HepG2 (cell line): ENCODE measurements around the gene TBCD. TPM values are rescaled to one million over a fixed set of nuclear protein-coding genes. Genes with fewer than 3 reads are reported as not detected.

Source experiments
- ARID4A ChIP-seq: sonication (generic); formaldehyde crosslinking; IDR thresholded peaks from 2 replicates; pipeline ENCODE4 v1.5.0; 2020; ENCODE audit warnings: mild to moderate bottlenecking, missing genetic modification reagents, borderline replicate concordance
- CHD2 ChIP-seq: IDR thresholded peaks from 2 replicates; pipeline ENCODE4 v1.6.1; 2011; ENCODE audit warnings: low read depth, low read length, improper control_type of control experiment
- CREB1 ChIP-seq, 2 experiments: fragments of 450-650 bp in 1 of 2; IDR thresholded peaks; 2 replicates each; pipeline ENCODE4 v1.6.1; 2016 to 2017; ENCODE audit warnings: control low read depth in 1 of 2, mild to moderate bottlenecking in 1 of 2, missing compliant biosample characterization in 1 of 2, missing genetic modification characterization in 1 of 2
- KAT2B ChIP-seq: fragments of 150-350 bp; IDR thresholded peaks from 2 replicates; pipeline ENCODE4 v1.6.1; 2014; ENCODE audit warnings: low read depth, low read length, borderline replicate concordance
- MAF1 ChIP-seq: sonication (generic); formaldehyde crosslinking; IDR thresholded peaks from 2 replicates; pipeline ENCODE4 v1.5.0; 2020; ENCODE audit warnings: missing genetic modification reagents, borderline replicate concordance
- MXD3 ChIP-seq: IDR thresholded peaks from 2 replicates; pipeline ENCODE4 v1.6.1; 2016; ENCODE audit warnings: mild to moderate bottlenecking, missing biosample characterization, missing genetic modification reagents
- ZBTB4 ChIP-seq: sonication (generic); formaldehyde crosslinking; IDR thresholded peaks from 2 replicates; pipeline ENCODE4 v1.4.0; 2020; ENCODE audit warnings: missing genetic modification reagents, mild to moderate bottlenecking, borderline replicate concordance
- ZHX2 ChIP-seq, 2 experiments: sonication (generic) in 1 of 2; formaldehyde crosslinking in 1 of 2; IDR thresholded peaks; 2 replicates each; pipeline versions ENCODE4 v1.6.1 to v1.9.0; 2014 to 2022; ENCODE audit warnings: antibody characterized with exemption in 1 of 2, borderline replicate concordance in 1 of 2, inconsistent platforms in 1 of 2, low read depth in 1 of 2, missing genetic modification reagents in 1 of 2
- ZNF570 ChIP-seq: sonication (generic); formaldehyde crosslinking; IDR thresholded peaks from 2 replicates; pipeline ENCODE4 v1.4.0; 2020; ENCODE audit warnings: mild to moderate bottlenecking, missing genetic modification reagents, borderline replicate concordance
- ZNF678 ChIP-seq: sonication (generic); formaldehyde crosslinking; IDR thresholded peaks from 2 replicates; pipeline ENCODE4 v1.4.0; 2020; ENCODE audit warnings: mild to moderate bottlenecking, missing genetic modification reagents
- ZNF775 ChIP-seq: sonication (generic); formaldehyde crosslinking; IDR thresholded peaks from 2 replicates; pipeline ENCODE4 v1.4.0; 2020; ENCODE audit warnings: missing genetic modification reagents, mild to moderate bottlenecking, moderate library complexity, borderline replicate concordance
- polyA plus RNA-seq, 8 experiments: library from polyadenylated mRNA; depleted of rRNA in 3 of 8; stranded (reverse) in 7 of 8; unstranded in 1 of 8; fragments of >200 nt; fragmentation: Illumina TruSeq in 4 of 8; extraction: Trizol in 4 of 8; gene quantifications; 2 replicates each; pipeline versions ENCODE4 v1.2.1 to v1.2.3, GENCODE V29; 2011 to 2016; ENCODE audit warnings: low read depth in 4 of 8, missing spikeins in 1 of 8, mixed read lengths in 1 of 8; ENCODE audit not compliant: insufficient read depth in 1 of 8
- total RNA-seq, 5 experiments: library from RNA; depleted of rRNA; stranded (reverse); fragments of >200 nt; fragmentation: Illumina TruSeq; extraction: Trizol; gene quantifications; 2 replicates each; pipeline ENCODE4 v1.2.3, GENCODE V29; 2016; ENCODE audit warnings: low read depth in 1 of 5

Gene TBCD
- total and polyA plus RNA-seq, 2 of the 13 experiments (the other 11 are each of a cell fraction or from before 2014, with no cell fraction given), result 33.9 to 54.8 TPM

GRCh38 chr17:82734987-82735866 is 16.6 kb upstream of the TBCD start, which contains the start of gene FN3K (continued):
- TF ChIP-seq ZBTB4 (CRISPR knock-in tag), result peak; percentile 74; the same call in 1 of the 2 replicates
- peak; percentile 77 for TF ChIP-seq ARID4A
- TF ChIP-seq CHD2, result no peak
- TF ChIP-seq ZNF678 (CRISPR knock-in tag), result no peak
- TF ChIP-seq ZNF570, result no peak
- no peak for TF ChIP-seq KAT2B
- TF ChIP-seq ZNF775, result no peak
- no peak for TF ChIP-seq ZHX2 (IDR thresholded peaks at IDR 0.05; ENCODE audit: low read depth)
- no peak for TF ChIP-seq ZHX2 (CRISPR knock-in tag; IDR thresholded peaks at IDR 0.05; ENCODE audit: borderline replicate concordance)
- TF ChIP-seq MXD3 (CRISPR knock-in tag), result peak; percentile 70
- peak; percentile 67 for TF ChIP-seq CREB1 (IDR thresholded peaks at IDR 0.05)
- TF ChIP-seq CREB1 (CRISPR knock-in tag; IDR thresholded peaks at IDR 0.05), result no peak
- TF ChIP-seq MAF1 (CRISPR knock-in tag), result no peak; the same call in 1 of the 2 replicates
